Measurements from ENCODE around the gene SSNA1.

SSNA1 gene

GRCh38 chr9:137185921-137186320 lies 2.6 kb upstream of the SSNA1 start:
- peaks cover 0 to 74% of the 10 kb centered on the region in 2 experiments; a peak in 1 of 3 replicates for H3K36me3 ChIP-seq (ENCODE audit: control insufficient read depth in 2 of 2, insufficient read depth in 1 of 2, low read length in 2 of 2)
- CTCF ChIA-PET, result interaction anchor here (3.5 kb wide), 1 partner anchor 50 kb away, joined by 16 read pairs; no protein-coding TSS in a partner anchor
- POLR2A ChIA-PET, result no interaction called here
- H3K4me3 ChIP-seq (ENCODE audit: low read depth, low read length), result no peak overlapping the region
- no peak overlapping the region for H3K27ac ChIP-seq (ENCODE audit: extremely low read depth, low read depth, low read length)
- TF ChIP-seq ZNF514 (tag by site-specific recombination; IDR thresholded peaks at IDR 0.05) (no peak), ZNF341 (tag by site-specific recombination; IDR thresholded peaks at IDR 0.05; ENCODE audit: low read depth) (no peak), ZNF658 (tag by site-specific recombination; IDR thresholded peaks at IDR 0.05) (no peak), ZNF248 (tag by site-specific recombination; IDR thresholded peaks at IDR 0.05) (no peak), SCRT1 (tag by site-specific recombination; IDR thresholded peaks at IDR 0.05; ENCODE audit: borderline replicate concordance) (no peak), PRDM1 (tag by site-specific recombination; IDR thresholded peaks at IDR 0.05) (no peak), RBAK (tag by site-specific recombination; IDR thresholded peaks at IDR 0.05) (no peak), ZBTB8A (tag by site-specific recombination; IDR thresholded peaks at IDR 0.05) (no peak), ZBTB17 (tag by site-specific recombination; IDR thresholded peaks at IDR 0.05) (no peak), SP2 (tag by site-specific recombination; IDR thresholded peaks at IDR 0.05) (no peak)
- TF ChIP-seq, protein P1, sequence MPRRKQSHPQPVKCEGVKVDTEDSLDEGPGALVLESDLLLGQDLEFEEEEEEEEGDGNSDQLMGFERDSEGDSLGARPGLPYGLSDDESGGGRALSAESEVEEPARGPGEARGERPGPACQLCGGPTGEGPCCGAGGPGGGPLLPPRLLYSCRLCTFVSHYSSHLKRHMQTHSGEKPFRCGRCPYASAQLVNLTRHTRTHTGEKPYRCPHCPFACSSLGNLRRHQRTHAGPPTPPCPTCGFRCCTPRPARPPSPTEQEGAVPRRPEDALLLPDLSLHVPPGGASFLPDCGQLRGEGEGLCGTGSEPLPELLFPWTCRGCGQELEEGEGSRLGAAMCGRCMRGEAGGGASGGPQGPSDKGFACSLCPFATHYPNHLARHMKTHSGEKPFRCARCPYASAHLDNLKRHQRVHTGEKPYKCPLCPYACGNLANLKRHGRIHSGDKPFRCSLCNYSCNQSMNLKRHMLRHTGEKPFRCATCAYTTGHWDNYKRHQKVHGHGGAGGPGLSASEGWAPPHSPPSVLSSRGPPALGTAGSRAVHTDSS (tag by site-specific recombination; IDR thresholded peaks at IDR 0.05), result no peak
- TF ChIP-seq, protein P2, sequence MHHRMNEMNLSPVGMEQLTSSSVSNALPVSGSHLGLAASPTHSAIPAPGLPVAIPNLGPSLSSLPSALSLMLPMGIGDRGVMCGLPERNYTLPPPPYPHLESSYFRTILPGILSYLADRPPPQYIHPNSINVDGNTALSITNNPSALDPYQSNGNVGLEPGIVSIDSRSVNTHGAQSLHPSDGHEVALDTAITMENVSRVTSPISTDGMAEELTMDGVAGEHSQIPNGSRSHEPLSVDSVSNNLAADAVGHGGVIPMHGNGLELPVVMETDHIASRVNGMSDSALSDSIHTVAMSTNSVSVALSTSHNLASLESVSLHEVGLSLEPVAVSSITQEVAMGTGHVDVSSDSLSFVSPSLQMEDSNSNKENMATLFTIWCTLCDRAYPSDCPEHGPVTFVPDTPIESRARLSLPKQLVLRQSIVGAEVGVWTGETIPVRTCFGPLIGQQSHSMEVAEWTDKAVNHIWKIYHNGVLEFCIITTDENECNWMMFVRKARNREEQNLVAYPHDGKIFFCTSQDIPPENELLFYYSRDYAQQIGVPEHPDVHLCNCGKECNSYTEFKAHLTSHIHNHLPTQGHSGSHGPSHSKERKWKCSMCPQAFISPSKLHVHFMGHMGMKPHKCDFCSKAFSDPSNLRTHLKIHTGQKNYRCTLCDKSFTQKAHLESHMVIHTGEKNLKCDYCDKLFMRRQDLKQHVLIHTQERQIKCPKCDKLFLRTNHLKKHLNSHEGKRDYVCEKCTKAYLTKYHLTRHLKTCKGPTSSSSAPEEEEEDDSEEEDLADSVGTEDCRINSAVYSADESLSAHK (tag by site-specific recombination; IDR thresholded peaks at IDR 0.05), result no peak
- H3K9me3 ChIP-seq (ENCODE audit: control insufficient read depth, insufficient read depth, low read depth, low read length), result no peaks in the 10 kb centered on the region
- peaks cover 11% of the 10 kb centered on the region for H3K4me1 ChIP-seq (ENCODE audit: control insufficient read depth, insufficient read depth, low read length)

- H3K4me1 ChIP-seq (ENCODE audit: control insufficient read depth, insufficient read depth, low read length), result peaks cover 11% of the 10 kb centered on the region
- H3K4me3 ChIP-seq (ENCODE audit: low read depth, low read length), result no peak overlapping the region
- POLR2A ChIA-PET, result interaction anchor here (7.1 kb wide), 1 partner anchor 19 kb away, joined by 178 read pairs; the partner anchor contains the start of genes NDOR1, TMEM203 and TPRN
- peaks cover 0 to 74% of the 10 kb centered on the region in 2 experiments; a peak in 1 of 3 replicates for H3K36me3 ChIP-seq (ENCODE audit: control insufficient read depth in 2 of 2, insufficient read depth in 1 of 2, low read length in 2 of 2)
- H3K27ac ChIP-seq (ENCODE audit: extremely low read depth, low read depth, low read length), result no peak overlapping the region
- TF ChIP-seq PRDM10 (tag by site-specific recombination; IDR thresholded peaks at IDR 0.05), result no peak
- TF ChIP-seq ZNF837 (tag by site-specific recombination; IDR thresholded peaks at IDR 0.05), result no peak
- TF ChIP-seq KLF1 (tag by site-specific recombination; IDR thresholded peaks at IDR 0.05), result no peak
- TF ChIP-seq REPIN1 (tag by site-specific recombination; IDR thresholded peaks at IDR 0.05; ENCODE audit: low read depth), result no peak
- TF ChIP-seq KLF8 (tag by site-specific recombination; IDR thresholded peaks at IDR 0.05), result no peak
- no peak for TF ChIP-seq ZNF501 (tag by site-specific recombination; IDR thresholded peaks at IDR 0.05)
- TF ChIP-seq ZNF558 (tag by site-specific recombination; IDR thresholded peaks at IDR 0.05), result no peak
- no peaks in the 10 kb centered on the region for H3K9me3 ChIP-seq (ENCODE audit: control insufficient read depth, insufficient read depth, low read depth, low read length)
- CTCF ChIA-PET, result interaction anchor here (0.8 to 3.5 kb wide), 3 partner anchors 49 to 57 kb away, joined by 3 to 16 read pairs (median 3); no protein-coding TSS in a partner anchor
Observed at GRCh38 chr9:137186385-137186784, 2.1 kb upstream of the SSNA1 start.

All from HEK293 (cell line).